Neural cell (in vitro differentiated cells): ENCODE measurements around the gene C5orf47. TPM values are rescaled to one million over a fixed set of nuclear protein-coding genes. Genes with fewer than 3 reads are reported as not detected.

Experiments used
- H2AFZ ChIP-seq: fragments of 200-600, 300-800 bp; sonication (generic), shearing (Covaris generic); 2 replicates; pipeline ENCODE4 v1.6.0; 2014; ENCODE audit warnings: low read depth, mild to moderate bottlenecking, antibody characterized with exemption, low read length, moderate library complexity
- H3F3A ChIP-seq: fragments of 200-600 bp; shearing (Covaris generic); 2 replicates; pipeline ENCODE4 v1.6.1; 2016; ENCODE audit warnings: mild to moderate bottlenecking, moderate library complexity, mixed read lengths, antibody characterized with exemption, low read length; ENCODE audit not compliant: insufficient read depth, poor library complexity, severe bottlenecking
- H3K27ac ChIP-seq: fragments of 200-600, 300-800 bp; sonication (generic), shearing (Covaris generic); 2 replicates; pipeline ENCODE4 v1.5.1; 2014; ENCODE audit warnings: mild to moderate bottlenecking, low read length, moderate library complexity
- H3K27me3 ChIP-seq: fragments of 300-800, 200-600 bp; sonication (generic), shearing (Covaris generic); 2 replicates; pipeline ENCODE4 v1.6.0; 2014; ENCODE audit warnings: mild to moderate bottlenecking, low read depth, low read length, moderate library complexity; ENCODE audit not compliant: insufficient read depth
- H3K36me3 ChIP-seq: fragments of 300-800, 200-600 bp; sonication (generic), shearing (Covaris generic); 2 replicates; pipeline ENCODE4 v1.5.1; 2014; ENCODE audit warnings: mild to moderate bottlenecking, antibody characterized with exemption, low read length, moderate library complexity; ENCODE audit not compliant: insufficient read depth
- H3K4me2 ChIP-seq: fragments of 300-800, 200-600 bp; sonication (generic), shearing (Covaris generic); 2 replicates; pipeline ENCODE4 v1.6.0; 2014; ENCODE audit warnings: mild to moderate bottlenecking, low read length
- H3K4me3 ChIP-seq: fragments of 300-800, 200-600 bp; sonication (generic), shearing (Covaris generic); 2 replicates; pipeline ENCODE4 v1.5.1; 2014; ENCODE audit warnings: mild to moderate bottlenecking, low read length, moderate library complexity
- H3K79me2 ChIP-seq: fragments of 200-600 bp; shearing (Covaris generic); replicated peaks from 2 replicates; pipeline ENCODE4 v1.6.0; 2014; ENCODE audit warnings: mild to moderate bottlenecking, low read length, moderate library complexity; ENCODE audit not compliant: insufficient read depth
- H3K9ac ChIP-seq: fragments of 300-800, 200-600 bp; sonication (generic), shearing (Covaris generic); 2 replicates; pipeline ENCODE4 v1.6.1; 2016; ENCODE audit warnings: mild to moderate bottlenecking, low read length, mixed read lengths
- H3K9me2 ChIP-seq: fragments of 200-600 bp; shearing (Covaris generic); 2 replicates; pipeline ENCODE4 v1.6.1; 2016; ENCODE audit warnings: mild to moderate bottlenecking, low read length, mixed read lengths; ENCODE audit not compliant: insufficient read depth
- H3K9me3 ChIP-seq: fragments of 200-600, 300-800 bp; sonication (generic), shearing (Covaris generic); 2 replicates; pipeline ENCODE4 v1.6.1; 2016; ENCODE audit warnings: mild to moderate bottlenecking, mixed run types, low read length, moderate library complexity, mixed read lengths
- H4K20me1 ChIP-seq: fragments of 200-600 bp; shearing (Covaris generic); 2 replicates; pipeline ENCODE4 v1.6.1; 2016; ENCODE audit warnings: mild to moderate bottlenecking, mixed run types; ENCODE audit not compliant: insufficient read depth
- CTCF ChIP-seq: fragments of 450-650 bp; IDR thresholded peaks from 2 replicates; pipeline ENCODE4 v1.5.1; 2014; ENCODE audit warnings: antibody characterized with exemption, mild to moderate bottlenecking, moderate library complexity; ENCODE audit not compliant: poor library complexity, severe bottlenecking
- EP300 ChIP-seq: fragments of 450-650 bp; conservative IDR thresholded peaks from 2 replicates; pipeline ENCODE4 v1.6.1; 2014; ENCODE audit warnings: antibody characterized with exemption, mild to moderate bottlenecking, moderate library complexity; ENCODE audit not compliant: poor library complexity, severe bottlenecking
- EZH2 ChIP-seq: fragments of 200-600, 300-800 bp; shearing (Covaris generic), sonication (generic); IDR thresholded peaks from 2 replicates; pipeline ENCODE4 v1.6.1; 2014; ENCODE audit warnings: antibody characterized with exemption, low read length, borderline replicate concordance, mild to moderate bottlenecking; ENCODE audit not compliant: insufficient read depth, poor library complexity, severe bottlenecking
- MXI1 ChIP-seq: fragments of 450-650 bp; conservative IDR thresholded peaks from 2 replicates; pipeline ENCODE4 v1.6.1; 2014; ENCODE audit warnings: antibody characterized with exemption, mild to moderate bottlenecking; ENCODE audit not compliant: poor library complexity, severe bottlenecking
- POLR2AphosphoS5 ChIP-seq: IDR thresholded peaks from 2 replicates; pipeline ENCODE4 v1.6.1; 2012
- RAD21 ChIP-seq: fragments of 450-650 bp; conservative IDR thresholded peaks from 2 replicates; pipeline ENCODE4 v1.6.1; 2014; ENCODE audit warnings: antibody characterized with exemption, mild to moderate bottlenecking, moderate library complexity
- REST ChIP-seq: IDR thresholded peaks from 2 replicates; pipeline ENCODE4 v1.6.1; 2012; ENCODE audit warnings: borderline replicate concordance
- SMC3 ChIP-seq: fragments of 450-650 bp; conservative IDR thresholded peaks from 2 replicates; pipeline ENCODE4 v1.6.1; 2014; ENCODE audit warnings: antibody characterized with exemption, mild to moderate bottlenecking, moderate library complexity; ENCODE audit not compliant: poor library complexity
- TAF1 ChIP-seq: IDR thresholded peaks from 2 replicates; pipeline ENCODE4 v1.6.1; 2012; ENCODE audit warnings: low read depth
- polyA plus RNA-seq: library from polyadenylated mRNA; depleted of rRNA; stranded (reverse); fragments of >200 nt; gene quantifications from 2 replicates; pipeline ENCODE4 v1.2.3, GENCODE V29; 2014

The C5orf47 gene
- polyA plus RNA-seq, 1 donor from 2014 or later, result 0.25 TPM

GRCh38 chr5:174044466-174045254 is 55.7 kb downstream of the C5orf47 start:
- no peaks in the 10 kb centered on the region for H3K9me3 ChIP-seq
- H3F3A ChIP-seq, result no peaks in the 10 kb centered on the region
- peak overlapping the region; percentile 41 for H3K27ac ChIP-seq
- H3K4me3 ChIP-seq, result peak overlapping the region; percentile 83
- no peak for TF ChIP-seq RAD21
- TF ChIP-seq SMC3, result no peak
- no peak for TF ChIP-seq POLR2AphosphoS5
- TF ChIP-seq EZH2, result no peak
- TF ChIP-seq MXI1, result no peak
- TF ChIP-seq EP300, result no peak
- TF ChIP-seq REST, result no peak
- TF ChIP-seq TAF1, result no peak
- no peak for TF ChIP-seq CTCF
- no peaks in the 10 kb centered on the region for H3K27me3 ChIP-seq
- H3K9ac ChIP-seq, result peak overlapping the region; percentile 93
- H4K20me1 ChIP-seq, result no peaks in the 10 kb centered on the region
- H3K4me2 ChIP-seq, result no peak overlapping the region
- H3K9me2 ChIP-seq, result no peaks in the 10 kb centered on the region
- H2AFZ ChIP-seq, result no peak overlapping the region
- H3K79me2 ChIP-seq, result peaks cover 34% of the 10 kb centered on the region
- H3K36me3 ChIP-seq, result no peaks in the 10 kb centered on the region

- TF ChIP-seq SMC3 (peak; percentile 100), CTCF (peak; percentile 99), RAD21 (peak; percentile 100), EP300 (peak; percentile 50), EZH2 (no peak), MXI1 (peak; percentile 89), TAF1 (peak; percentile 62), POLR2AphosphoS5 (peak; percentile 94), REST (peak; percentile 97)
- H4K20me1 ChIP-seq, result no peaks in the 10 kb centered on the region
- H3K36me3 ChIP-seq, result peaks cover 8% of the 10 kb centered on the region
- peak within 1 kb of the TSS; percentile 83 for H3K4me3 ChIP-seq
- H3K27me3 ChIP-seq, result no peaks in the 10 kb centered on the region
- H3K9me2 ChIP-seq, result no peaks in the 10 kb centered on the region
- H3K9me3 ChIP-seq, result no peaks in the 10 kb centered on the region
- peak within 1 kb of the TSS; percentile 93 for H3K27ac ChIP-seq
- H3K4me2 ChIP-seq, result peak within 1 kb of the TSS; percentile 62
- peak within 1 kb of the TSS; percentile 93 for H3K9ac ChIP-seq
- H3K79me2 ChIP-seq, result peaks cover 36% of the 10 kb centered on the region
- H2AFZ ChIP-seq, result peak within 1 kb of the TSS; percentile 24
- no peaks in the 10 kb centered on the region for H3F3A ChIP-seq
Measured at GRCh38 chr5:174045470-174046025, 56.6 kb downstream of the C5orf47 start, which contains the start of gene NSG2. TSS of gene NSG2 (plus strand) at chr5:174045706. CDS start at chr5:174046756, 1,050 bp downstream.
